Erythroblast (primary cell): ENCODE measurements around the gene KLHL29.

Experiments
- GATA1 ChIP-seq: IDR thresholded peaks from 2 replicates; pipeline ENCODE4 v1.6.1; 2011; ENCODE audit warnings: low read depth, mild to moderate bottlenecking, control low read depth, low read length, moderate library complexity
- POLR2A ChIP-seq: IDR thresholded peaks from 2 replicates; pipeline ENCODE4 v1.6.1; 2011; ENCODE audit warnings: mild to moderate bottlenecking, low read length

DNA sequence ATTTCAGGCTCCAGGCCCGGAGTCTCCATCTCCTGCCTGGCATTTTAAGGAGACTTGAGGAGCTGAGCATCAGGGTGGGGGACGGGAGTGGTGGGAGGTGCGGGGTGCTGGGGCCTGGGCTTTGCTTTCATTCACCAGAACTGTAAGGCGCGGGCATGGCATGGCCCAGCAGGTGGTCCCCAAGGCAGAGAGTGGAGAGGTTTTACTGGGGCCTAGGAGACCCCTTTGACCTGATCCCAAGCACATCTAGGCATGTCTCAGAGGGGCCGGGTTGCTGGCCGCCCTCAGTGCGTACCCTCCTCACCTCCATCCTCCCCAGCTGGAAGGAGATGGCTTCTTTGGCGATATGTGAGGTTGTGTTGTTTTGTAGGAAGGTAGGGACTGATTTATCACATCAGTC is 172.5 kb downstream of the KLHL29 start:
- TF ChIP-seq POLR2A (no peak), GATA1 (no peak)
